GM12875 (cell line): ENCODE results near the gene PHLDB1.

Source experiments
- H3K4me3 ChIP-seq: one replicate; pipeline ENCODE4 v1.5.1; 2011; ENCODE audit warnings: low read depth, low read length, control low read depth
- TF ChIP-seq, protein P1 (sequence below): IDR thresholded peaks from 2 replicates; pipeline ENCODE4 v1.5.1; 2011; ENCODE audit warnings: low read depth, mild to moderate bottlenecking, control low read depth, inconsistent platforms, low read length, moderate library complexity, borderline replicate concordance; ENCODE audit not compliant: insufficient read depth

Gene PHLDB1

DNA sequence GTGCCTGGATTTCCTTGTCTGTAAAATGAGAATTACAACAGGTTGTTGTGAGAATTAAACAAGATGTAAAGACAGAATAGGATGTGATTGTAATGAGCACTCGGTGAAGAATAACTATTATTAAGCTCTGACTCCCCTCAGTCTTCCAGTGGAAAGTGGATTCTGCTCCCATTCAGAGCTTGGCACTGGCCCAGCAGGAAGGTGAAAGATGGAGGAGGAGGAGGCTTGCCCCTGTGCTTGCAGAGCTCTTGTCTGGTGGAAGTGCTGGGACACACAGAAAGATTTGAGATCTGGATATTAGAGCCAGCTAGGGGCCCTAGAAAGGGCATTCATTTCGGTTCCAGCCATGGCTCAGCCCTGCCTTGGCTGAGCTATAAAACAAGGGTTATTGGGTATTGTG is 28.2 kb downstream of the PHLDB1 start:
- H3K4me3 ChIP-seq, result no peak overlapping the region
- TF ChIP-seq, protein P1, sequence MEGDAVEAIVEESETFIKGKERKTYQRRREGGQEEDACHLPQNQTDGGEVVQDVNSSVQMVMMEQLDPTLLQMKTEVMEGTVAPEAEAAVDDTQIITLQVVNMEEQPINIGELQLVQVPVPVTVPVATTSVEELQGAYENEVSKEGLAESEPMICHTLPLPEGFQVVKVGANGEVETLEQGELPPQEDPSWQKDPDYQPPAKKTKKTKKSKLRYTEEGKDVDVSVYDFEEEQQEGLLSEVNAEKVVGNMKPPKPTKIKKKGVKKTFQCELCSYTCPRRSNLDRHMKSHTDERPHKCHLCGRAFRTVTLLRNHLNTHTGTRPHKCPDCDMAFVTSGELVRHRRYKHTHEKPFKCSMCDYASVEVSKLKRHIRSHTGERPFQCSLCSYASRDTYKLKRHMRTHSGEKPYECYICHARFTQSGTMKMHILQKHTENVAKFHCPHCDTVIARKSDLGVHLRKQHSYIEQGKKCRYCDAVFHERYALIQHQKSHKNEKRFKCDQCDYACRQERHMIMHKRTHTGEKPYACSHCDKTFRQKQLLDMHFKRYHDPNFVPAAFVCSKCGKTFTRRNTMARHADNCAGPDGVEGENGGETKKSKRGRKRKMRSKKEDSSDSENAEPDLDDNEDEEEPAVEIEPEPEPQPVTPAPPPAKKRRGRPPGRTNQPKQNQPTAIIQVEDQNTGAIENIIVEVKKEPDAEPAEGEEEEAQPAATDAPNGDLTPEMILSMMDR, result no peak

DNA sequence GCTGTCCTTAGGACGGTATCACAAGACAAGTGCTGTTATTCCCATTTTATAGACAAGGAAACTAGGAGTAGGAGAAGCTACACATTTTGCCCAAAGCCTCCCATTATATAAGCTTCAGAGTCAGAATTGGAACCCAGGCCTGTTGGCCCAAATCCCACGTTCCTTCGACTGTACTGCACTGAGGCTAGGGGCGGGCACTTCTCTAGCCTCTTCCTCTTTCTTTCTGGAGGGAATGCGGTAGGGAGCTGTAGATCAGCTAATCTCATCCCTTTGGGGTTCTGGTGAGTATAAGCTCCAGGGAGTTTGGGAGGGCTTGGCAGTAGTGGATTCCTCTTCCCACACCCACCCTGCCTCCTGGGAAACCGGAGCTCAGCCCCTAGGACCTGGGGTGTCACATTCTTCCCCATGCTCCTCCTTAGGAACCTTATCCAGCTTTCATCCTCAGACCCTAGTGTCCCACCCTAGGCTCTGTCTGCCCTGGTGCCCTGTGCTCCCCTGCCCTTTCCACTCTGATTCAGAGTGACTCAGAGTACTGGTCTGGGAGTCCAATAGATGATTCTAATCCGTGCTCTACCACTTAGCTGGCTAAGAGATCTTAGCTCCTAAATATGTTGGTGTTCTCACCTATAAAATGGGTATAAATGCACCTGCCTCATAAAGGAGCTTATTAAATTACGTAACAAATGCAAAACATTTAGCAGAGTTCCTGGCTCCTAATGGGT is 29.3 kb downstream of the PHLDB1 start:
- no peak overlapping the region for H3K4me3 ChIP-seq
- TF ChIP-seq, protein P1, result no peak

DNA sequence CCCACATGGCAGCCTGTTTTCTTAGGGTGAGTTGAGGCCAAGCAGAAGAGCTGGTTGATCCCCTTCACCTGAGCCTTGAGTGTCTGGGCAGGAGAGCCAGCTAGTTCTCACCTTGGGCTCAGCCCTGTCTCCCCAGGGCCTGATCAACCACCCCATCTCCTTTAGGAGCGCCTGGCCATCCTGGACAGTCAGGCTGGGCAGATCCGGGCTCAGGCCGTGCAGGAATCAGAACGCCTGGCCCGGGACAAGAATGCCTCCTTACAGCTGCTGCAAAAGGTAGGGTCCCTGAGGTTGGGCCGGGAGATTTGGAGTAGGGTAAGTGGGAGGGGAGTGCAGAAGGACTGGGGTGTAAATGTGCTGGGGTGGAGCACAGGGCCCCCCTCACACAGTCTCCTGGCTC is 31.3 kb downstream of the PHLDB1 start:
- H3K4me3 ChIP-seq, result no peak overlapping the region
- TF ChIP-seq, protein P1, result no peak

DNA sequence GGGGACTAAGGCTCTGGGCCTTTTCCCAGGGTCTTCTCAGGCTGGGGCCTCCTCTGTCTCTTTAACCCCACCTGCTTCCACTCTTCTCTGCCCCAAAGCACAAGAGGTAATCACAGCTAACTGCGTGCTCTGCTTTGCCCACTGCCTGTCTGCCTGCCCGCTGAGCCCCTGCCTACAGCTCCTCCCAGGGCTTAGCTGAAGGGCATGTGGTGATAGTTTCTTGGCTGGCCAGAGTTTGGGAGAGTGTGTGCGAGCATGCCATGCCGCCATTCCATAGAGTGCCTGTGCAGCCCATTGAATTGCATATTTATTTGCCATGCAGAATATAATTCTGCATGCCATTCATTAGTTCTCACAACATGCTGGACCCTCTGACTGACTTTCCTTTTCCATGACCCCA is 32.5 kb downstream of the PHLDB1 start:
- TF ChIP-seq, protein P1, result no peak
- H3K4me3 ChIP-seq, result no peak overlapping the region

DNA sequence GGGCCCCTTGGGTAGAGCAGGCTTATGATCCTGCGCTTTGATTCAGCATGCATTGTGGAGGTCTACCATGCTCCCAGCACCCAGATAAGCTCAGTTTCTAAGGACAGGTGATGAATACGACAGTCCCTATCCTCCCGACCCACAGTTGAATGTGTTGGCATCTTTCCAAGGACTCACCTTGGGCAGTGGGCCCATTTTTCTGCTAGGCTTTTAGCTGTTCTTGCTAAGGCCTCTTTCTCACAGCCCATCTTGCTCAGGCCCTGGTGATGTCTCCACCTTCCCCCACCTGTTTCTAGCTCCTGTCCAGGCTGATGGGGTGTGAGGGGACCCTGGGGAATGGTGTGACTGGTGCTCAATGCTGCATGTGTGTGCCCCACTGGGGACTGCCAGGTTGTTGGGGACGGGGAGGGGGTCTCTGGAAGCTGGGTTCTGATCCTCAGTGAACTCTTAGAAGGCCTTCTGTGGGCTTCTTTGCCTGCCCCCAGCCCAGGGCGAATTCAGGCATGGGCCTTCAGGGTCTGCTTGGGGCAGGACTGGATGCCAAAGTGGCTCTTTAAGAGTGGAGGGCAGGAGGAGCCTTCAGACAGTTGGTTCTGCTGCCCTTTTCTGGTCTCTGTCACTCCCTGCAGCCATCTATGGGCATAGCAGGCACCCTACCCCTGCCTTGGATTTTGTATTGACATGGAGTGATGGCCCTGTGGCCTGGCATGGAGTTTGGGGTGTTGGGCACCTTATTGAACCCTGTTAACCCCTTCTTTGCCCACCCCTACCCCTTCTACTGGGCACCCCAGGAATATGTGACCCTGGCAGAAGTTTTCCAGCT is 33.1 kb downstream of the PHLDB1 start:
- TF ChIP-seq, protein P1, result no peak
- H3K4me3 ChIP-seq, result no peak overlapping the region

DNA sequence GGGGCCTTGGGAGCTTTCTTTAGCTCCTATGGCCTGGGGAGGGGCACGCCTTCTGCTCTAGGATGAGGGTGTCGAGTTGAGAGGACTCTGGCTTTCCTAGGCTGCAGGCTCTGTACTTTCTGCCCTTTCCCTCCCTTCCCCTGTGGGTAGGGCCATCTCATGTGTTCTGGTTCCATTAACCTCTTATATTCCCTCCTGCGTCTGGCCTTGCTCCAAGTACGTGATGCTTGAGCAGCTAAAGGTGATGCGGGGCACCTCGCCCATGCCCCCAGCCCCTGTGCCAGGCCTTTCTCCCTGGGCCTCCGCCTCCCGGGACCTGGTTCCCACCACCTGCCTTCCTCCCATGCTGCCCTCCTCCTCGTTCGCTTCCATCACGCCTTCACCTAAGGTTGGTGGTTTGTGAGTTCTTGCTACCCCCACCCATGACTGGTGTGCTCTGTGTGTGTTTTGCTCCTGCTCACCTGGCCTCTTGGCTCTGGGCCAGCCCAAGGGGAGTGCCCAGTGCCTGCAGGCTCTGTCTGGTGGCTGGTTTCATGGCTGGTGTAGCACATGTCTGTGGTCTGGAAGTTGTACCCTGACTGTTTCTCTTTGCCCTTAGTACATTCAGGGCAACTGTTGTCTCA is 34.1 kb downstream of the PHLDB1 start:
- TF ChIP-seq, protein P1, result no peak
- no peak overlapping the region for H3K4me3 ChIP-seq
